ENCODE results near the gene NTN1. TPM values are rescaled to one million over a fixed set of nuclear protein-coding genes. Genes with fewer than 3 reads are reported as not detected.

The NTN1 gene
- total RNA-seq, 1 donor from 2014 or later, result 4.7 TPM

DNA sequence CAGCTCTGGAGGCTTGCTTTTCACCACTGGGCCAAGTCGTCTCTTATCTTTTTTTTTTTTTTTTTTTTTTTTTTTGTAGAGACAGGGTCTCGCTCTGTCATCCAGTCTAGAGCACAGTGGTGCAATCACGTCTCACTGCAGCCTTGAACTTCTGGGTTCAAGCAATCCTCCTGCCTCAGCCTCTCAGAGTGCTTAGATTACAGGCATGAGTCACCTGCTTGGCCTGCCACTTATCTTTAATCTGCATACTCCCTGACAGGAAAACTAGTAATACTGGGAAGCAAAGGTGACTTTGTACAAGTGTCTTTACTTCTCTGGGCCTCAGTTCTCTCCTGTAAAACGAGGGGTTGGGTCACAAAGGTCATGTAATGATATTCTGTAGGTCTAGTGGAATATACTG, 15.0 kb downstream of the NTN1 start:
- intact Hi-C loops (cut with DNase I), result no loop called here
- Histone ChIP-seq H3K9me3 (no peaks in the 10 kb centered on the region), H3K27ac (no peak overlapping the region), H3K27me3 (no peaks in the 10 kb centered on the region), H3K36me3 (no peaks in the 10 kb centered on the region), H3K4me1 (no peaks in the 10 kb centered on the region), H3K4me3 (no peak overlapping the region)
- TF ChIP-seq POLR2A (IDR thresholded peaks at IDR 0.05) (no peak), POLR2AphosphoS5 (IDR thresholded peaks at IDR 0.05; ENCODE audit: insufficient read depth in 1 of 2, low read depth in 1 of 2) (no peak)
- TF ChIP-seq, protein P1, sequence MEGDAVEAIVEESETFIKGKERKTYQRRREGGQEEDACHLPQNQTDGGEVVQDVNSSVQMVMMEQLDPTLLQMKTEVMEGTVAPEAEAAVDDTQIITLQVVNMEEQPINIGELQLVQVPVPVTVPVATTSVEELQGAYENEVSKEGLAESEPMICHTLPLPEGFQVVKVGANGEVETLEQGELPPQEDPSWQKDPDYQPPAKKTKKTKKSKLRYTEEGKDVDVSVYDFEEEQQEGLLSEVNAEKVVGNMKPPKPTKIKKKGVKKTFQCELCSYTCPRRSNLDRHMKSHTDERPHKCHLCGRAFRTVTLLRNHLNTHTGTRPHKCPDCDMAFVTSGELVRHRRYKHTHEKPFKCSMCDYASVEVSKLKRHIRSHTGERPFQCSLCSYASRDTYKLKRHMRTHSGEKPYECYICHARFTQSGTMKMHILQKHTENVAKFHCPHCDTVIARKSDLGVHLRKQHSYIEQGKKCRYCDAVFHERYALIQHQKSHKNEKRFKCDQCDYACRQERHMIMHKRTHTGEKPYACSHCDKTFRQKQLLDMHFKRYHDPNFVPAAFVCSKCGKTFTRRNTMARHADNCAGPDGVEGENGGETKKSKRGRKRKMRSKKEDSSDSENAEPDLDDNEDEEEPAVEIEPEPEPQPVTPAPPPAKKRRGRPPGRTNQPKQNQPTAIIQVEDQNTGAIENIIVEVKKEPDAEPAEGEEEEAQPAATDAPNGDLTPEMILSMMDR (IDR thresholded peaks at IDR 0.05), result no peak
- peak in 1 of 2 donors; percentile 6 for DNase-seq (ENCODE audit: extremely low spot score in 2 of 2)

DNA sequence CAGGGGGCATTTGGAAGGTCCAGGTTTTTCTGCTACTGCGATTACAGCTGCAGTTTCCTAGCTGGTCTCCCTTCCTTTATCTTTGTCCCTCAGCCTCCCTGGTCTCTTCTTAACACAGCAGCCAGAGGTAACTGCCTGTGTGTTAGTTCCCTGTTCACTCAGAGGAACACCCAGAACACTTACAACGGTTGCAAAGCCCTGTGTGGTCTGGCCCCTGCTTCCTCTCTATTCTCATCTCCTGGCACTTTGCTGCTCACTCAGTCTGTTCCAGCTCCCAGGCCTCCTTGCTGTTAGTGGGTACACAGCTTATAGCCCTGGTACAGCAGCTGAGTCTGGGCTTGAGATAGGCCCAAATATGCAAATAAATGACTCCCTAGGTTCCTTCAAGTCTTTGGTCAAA, 16.4 kb downstream of the NTN1 start:
- H3K4me3 ChIP-seq, result no peak overlapping the region
- no peak overlapping the region for H3K27ac ChIP-seq
- TF ChIP-seq POLR2AphosphoS5 (IDR thresholded peaks at IDR 0.05; ENCODE audit: insufficient read depth in 1 of 2, low read depth in 1 of 2) (no peak), POLR2A (IDR thresholded peaks at IDR 0.05) (no peak)
- TF ChIP-seq, protein P1 (IDR thresholded peaks at IDR 0.05), result no peak
- peak in 1 of 2 donors; percentile 69 for DNase-seq (ENCODE audit: extremely low spot score in 2 of 2)
- H3K9me3 ChIP-seq, result no peaks in the 10 kb centered on the region
- H3K36me3 ChIP-seq, result no peaks in the 10 kb centered on the region
- no peaks in the 10 kb centered on the region for H3K27me3 ChIP-seq
- H3K4me1 ChIP-seq, result no peaks in the 10 kb centered on the region
- intact Hi-C loops (cut with DNase I), result no loop called here

DNA sequence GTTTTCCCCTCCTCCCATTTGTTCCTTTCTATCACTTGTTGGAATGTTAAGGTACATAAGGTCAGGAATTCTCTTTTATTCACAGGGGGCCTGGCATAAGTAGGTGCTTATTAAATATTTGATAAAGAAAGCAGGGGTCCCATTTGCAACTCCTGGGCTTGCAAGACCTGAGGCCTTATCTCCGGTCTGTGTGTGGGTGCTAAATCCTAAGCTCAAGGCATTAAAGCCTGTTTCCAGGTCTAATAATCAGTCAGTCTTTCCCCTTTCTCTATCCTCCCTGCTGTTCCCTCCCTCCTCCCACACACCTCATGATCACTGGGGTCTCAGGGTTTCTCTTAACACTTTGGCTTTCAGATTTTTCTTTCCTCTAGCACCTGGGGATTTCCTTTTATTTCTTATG, 17.1 kb downstream of the NTN1 start:
- TF ChIP-seq, protein P1 (IDR thresholded peaks at IDR 0.05), result no peak
- no peak for TF ChIP-seq POLR2AphosphoS5 (IDR thresholded peaks at IDR 0.05; ENCODE audit: insufficient read depth in 1 of 2, low read depth in 1 of 2)
- no peak for TF ChIP-seq POLR2A (IDR thresholded peaks at IDR 0.05)
- no peaks in the 10 kb centered on the region for H3K36me3 ChIP-seq
- no peaks in the 10 kb centered on the region for H3K27me3 ChIP-seq
- H3K9me3 ChIP-seq, result no peaks in the 10 kb centered on the region
- no peak overlapping the region for H3K4me3 ChIP-seq
- H3K27ac ChIP-seq, result no peak overlapping the region
- no peaks in the 10 kb centered on the region for H3K4me1 ChIP-seq
- intact Hi-C loops (cut with DNase I), result no loop called here
- peak in 1 of 2 donors; percentile 13 for DNase-seq (ENCODE audit: extremely low spot score in 2 of 2)

DNA sequence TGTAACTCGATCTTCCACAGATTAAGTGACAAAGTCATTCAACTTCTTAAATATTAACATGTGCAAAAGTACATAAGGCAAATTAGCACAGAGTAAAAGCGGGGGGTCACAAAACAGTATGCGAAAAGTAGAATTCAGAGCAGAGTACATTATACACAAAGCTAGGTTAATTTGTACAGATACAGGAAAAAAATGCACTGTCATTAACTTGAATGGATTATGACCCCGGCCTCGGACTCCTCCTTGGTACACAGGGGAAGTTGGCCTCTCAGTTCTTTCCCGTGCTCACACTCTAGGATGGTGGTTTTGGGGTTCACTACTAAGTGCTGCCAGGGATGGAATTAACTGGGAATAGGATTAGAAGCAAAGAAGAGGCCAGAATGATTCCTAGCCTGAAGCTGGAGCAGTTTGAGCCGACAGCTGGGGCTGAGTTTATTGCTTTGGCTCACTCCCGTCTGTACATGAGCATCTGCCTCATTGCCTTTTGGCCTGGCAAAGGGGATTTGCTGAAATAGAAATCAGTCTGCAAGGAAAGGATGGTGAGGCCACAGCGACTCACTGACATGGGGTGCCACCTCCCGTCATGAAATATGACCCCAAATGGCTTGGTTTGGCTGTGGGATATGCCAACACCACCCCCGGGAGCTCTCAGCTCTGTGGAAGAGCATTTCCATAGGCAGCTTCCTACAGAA, 23.6 kb downstream of the NTN1 start:
- Histone ChIP-seq H3K36me3 (no peaks in the 10 kb centered on the region), H3K9me3 (no peaks in the 10 kb centered on the region), H3K27me3 (no peaks in the 10 kb centered on the region), H3K4me3 (no peak overlapping the region), H3K27ac (peak overlapping the region; percentile 68), H3K4me1 (peaks cover 9% of the 10 kb centered on the region)
- intact Hi-C loops (cut with DNase I), result no loop called here
- peak in 1 of 2 donors; percentile 37 for DNase-seq (ENCODE audit: extremely low spot score in 2 of 2)
- TF ChIP-seq POLR2AphosphoS5 (IDR thresholded peaks at IDR 0.05; ENCODE audit: insufficient read depth in 1 of 2, low read depth in 1 of 2) (no peak), POLR2A (IDR thresholded peaks at IDR 0.05) (no peak)
- TF ChIP-seq, protein P1 (IDR thresholded peaks at IDR 0.05), result no peak

DNA sequence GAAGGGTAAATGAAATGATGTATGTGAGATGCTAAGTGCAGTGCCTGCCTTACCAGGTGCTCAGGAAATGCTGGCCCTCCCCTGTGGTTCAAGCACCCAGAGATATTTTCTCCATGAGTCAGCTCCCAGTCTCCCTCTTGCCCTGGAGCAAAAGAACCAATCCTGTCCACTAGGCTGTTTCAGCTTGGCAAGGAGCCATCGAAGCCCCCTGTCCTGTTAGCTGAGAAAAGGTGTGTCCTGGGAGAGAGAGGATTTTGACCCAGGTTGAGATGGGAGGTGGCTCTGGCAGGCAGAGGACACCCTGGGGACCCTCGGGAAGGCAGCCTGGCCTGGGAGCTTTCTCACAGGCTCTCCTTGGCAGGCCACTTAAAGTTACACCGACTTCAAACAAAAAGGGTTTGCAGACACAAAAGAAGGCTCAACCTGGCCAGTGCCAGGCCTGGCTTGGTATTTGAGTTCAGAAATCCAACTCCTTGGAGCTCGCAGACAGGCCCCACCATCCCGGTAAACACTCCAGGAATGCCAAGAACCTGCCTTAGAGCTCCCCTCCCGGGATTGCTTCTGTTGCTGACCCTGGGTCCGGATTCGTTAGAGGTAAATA, 29.6 kb downstream of the NTN1 start:
- Histone ChIP-seq H3K27me3 (no peaks in the 10 kb centered on the region), H3K9me3 (no peaks in the 10 kb centered on the region), H3K4me3 (no peak overlapping the region), H3K4me1 (peaks cover 6% of the 10 kb centered on the region), H3K27ac (no peak overlapping the region), H3K36me3 (no peaks in the 10 kb centered on the region)
- intact Hi-C loops (cut with DNase I), result no loop called here
- DNase-seq (ENCODE audit: extremely low spot score in 2 of 2), result no peak
- TF ChIP-seq POLR2A (IDR thresholded peaks at IDR 0.05) (no peak), POLR2AphosphoS5 (IDR thresholded peaks at IDR 0.05; ENCODE audit: insufficient read depth in 1 of 2, low read depth in 1 of 2) (no peak)
- TF ChIP-seq, protein P1 (IDR thresholded peaks at IDR 0.05), result no peak
